Cardiac fibroblast (primary cell): Measurements from ENCODE around the gene CAPN15.

ENCODE experiments used
- DNase-seq, 2 donors: peaks; one replicate each; pipeline versions ENCODE4 v3.0.0 to v3.0.0-alpha.2; 2010; ENCODE audit warnings: low read depth in 2 of 2
- H3K4me3 ChIP-seq, 2 donors: replicated peaks in 1 of 2; 1 replicate in 1 of 2; 2 replicates in 1 of 2; pipeline ENCODE4 v1.5.1; 2011; ENCODE audit warnings: low read depth in 2 of 2, low read length in 2 of 2, mild to moderate bottlenecking in 2 of 2, moderate library complexity in 1 of 2
- CTCF ChIP-seq: IDR thresholded peaks from one replicate; pipeline ENCODE4 v1.5.1; 2011; ENCODE audit warnings: low read depth, mild to moderate bottlenecking, low read length, inconsistent platforms

CAPN15 gene

DNA sequence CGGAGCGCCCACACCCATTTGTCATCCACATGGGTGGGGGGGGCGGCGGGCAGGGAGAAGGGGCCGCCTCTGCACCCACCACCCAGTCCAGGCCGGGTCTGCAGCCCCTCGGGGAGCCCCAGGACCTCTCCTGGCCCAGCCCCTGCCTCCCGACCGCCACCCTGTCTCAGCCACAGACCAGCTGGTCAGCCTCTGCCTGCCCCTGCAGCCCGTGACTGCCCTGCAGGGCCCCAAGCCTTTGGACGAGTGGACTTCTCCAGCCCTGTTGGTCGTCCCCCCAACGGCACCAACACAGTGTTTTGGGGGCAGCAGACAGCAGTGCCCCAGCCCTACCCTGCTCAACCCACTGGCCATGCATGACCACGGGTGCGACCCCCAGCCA lies 33.9 kb downstream of the CAPN15 start:
- no peak for DNase-seq
- TF ChIP-seq CTCF = no peak
- H3K4me3 ChIP-seq = no peak overlapping the region

GRCh38 chr16:561957-562938 lies 34.7 kb downstream of the CAPN15 start:
- TF ChIP-seq CTCF = no peak

DNA sequence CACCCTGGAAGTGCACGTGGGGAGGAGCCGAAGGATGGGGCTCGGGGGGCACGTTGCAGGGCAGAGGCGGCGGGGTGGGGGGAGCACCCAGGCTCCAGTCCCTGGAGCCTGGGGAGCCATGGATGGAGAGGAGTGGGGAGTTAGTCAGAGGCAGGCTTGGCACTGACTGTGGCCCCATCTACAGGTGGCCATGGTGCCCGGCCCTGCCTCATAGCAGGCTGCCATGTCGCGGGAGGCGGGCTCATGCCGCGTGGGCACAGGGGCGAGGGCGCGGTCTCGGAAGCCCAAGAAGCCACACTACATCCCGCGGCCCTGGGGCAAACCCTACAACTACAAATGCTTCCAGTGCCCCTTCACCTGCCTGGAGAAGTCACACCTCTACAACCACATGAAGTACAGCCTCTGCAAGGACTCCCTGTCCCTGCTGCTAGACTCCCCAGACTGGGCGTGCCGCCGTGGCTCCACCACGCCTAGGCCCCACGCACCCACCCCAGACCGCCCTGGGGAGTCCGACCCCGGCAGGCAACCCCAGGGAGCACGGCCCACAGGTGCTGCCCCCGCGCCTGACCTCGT lies 35.6 kb downstream of the CAPN15 start:
- TF ChIP-seq CTCF = no peak
- no peak overlapping the region for H3K4me3 ChIP-seq
- no peak for DNase-seq

More at GRCh38 chr16:561957-562938, 34.7 kb downstream of the CAPN15 start:
- no peak overlapping the region for H3K4me3 ChIP-seq
- no peak for DNase-seq

DNA sequence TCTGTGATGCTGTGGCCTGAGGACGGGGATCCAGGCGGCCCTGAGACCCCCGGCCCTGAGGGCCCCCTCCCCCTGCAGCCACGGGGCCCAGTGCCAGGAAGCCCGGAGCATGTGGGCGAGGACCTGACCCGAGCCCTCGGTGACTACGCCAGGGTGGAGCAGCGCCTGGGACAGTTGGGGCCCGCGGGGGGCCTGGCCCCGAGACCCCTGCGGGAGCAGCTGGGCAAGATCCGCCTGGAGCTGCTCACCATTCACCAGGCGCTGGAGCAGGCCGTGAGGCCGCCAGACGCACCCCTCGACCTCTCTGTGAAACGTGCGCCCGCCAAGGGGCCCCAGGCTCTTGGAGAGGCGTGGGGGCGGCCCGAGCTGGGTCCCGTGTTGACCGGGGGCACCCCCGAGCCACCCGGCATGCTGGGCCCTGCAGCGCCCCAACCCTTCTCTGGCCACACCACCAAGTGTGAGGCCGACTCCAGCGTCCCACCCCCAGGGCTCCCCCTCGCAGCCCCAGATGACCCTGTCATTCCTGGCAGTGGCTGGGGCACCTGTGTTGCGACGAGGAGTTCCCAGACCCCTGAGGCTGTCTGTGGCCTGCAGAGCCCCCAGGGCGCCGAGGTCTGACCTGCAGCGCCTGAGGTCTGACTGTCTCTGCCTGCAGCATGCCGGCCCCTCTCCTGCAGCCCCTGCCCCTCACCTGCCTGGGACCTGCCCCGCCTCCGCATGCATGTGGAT lies 37.3 kb downstream of the CAPN15 start:
- TF ChIP-seq CTCF = no peak
- H3K4me3 ChIP-seq = no peak overlapping the region
- DNase-seq = no peak

DNA sequence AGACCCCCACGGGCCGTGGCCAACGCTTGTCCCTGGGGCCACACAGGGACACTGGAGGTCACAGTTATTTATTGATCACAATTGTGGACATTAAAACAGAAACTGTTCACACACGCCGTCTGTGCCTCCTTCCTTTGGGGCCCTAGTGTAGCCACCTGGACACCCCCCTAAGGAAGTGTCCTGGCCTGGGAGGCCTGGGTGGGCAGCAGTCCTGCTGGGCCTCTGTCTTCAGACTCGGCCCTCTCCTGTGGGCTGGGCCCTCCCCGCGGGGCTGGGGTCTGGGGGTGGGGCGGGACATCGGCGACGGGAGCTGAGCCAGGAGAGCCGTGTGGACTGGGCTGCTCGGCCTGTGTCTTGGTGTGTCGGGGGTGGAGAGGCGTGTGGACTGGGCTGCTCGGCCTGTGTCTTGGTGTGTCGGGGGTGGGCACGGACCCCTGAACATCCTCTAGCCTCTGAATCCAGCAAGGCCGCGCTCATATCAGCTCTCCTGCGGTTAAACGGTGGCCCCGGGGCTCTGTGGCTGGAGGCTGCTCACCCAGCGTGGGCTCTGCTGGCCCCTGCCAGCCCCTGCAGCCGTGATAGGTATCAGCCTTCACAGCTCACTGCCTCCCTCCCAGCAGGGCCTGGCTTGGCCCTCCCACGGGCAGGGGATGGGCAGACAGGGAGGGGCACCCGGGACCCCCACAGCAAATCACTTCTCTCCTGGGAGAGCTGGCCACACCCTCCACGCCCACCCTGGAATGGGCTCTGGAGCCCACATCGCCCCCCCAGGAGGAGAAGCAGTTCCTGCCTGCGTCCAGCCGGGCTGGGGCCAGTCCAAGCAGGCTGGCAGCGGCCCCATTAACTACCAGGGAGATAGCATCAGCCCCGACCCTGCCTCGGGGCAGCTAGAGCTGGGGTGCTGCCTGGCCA lies 38.2 kb downstream of the CAPN15 start:
- no peak for TF ChIP-seq CTCF
- no peak overlapping the region for H3K4me3 ChIP-seq
- DNase-seq = peak in 1 of 2 donors; percentile 62
